Kidney epithelial cell (primary cell): ENCODE measurements around the gene SOS2. TPM values are rescaled to one million over a fixed set of nuclear protein-coding genes. Genes with fewer than 3 reads are reported as not detected.

Experiments
- DNase-seq: peaks from one replicate; pipeline ENCODE4 v3.0.0-alpha.2; 2010; ENCODE audit warnings: low read depth
- H3K27me3 ChIP-seq: 2 replicates; pipeline ENCODE4 v1.6.0; 2011; ENCODE audit warnings: low read length; ENCODE audit not compliant: control insufficient read depth, insufficient read depth
- H3K36me3 ChIP-seq: 2 replicates; pipeline ENCODE4 v1.5.1; 2011; ENCODE audit warnings: low read length; ENCODE audit not compliant: control insufficient read depth, insufficient read depth
- H3K4me3 ChIP-seq: 2 replicates; pipeline ENCODE4 v1.5.1; 2011; ENCODE audit warnings: low read depth, mild to moderate bottlenecking, control low read depth, low read length
- total RNA-seq: library from RNA; depleted of rRNA; stranded (reverse); fragments of >200 nt; gene quantifications from 2 replicates; pipeline ENCODE4 v1.2.3, GENCODE V29; 2015
- TF ChIP-seq, protein P1 (sequence below): IDR thresholded peaks from 2 replicates; pipeline ENCODE4 v1.5.1; 2011; ENCODE audit warnings: mild to moderate bottlenecking, moderate library complexity, low read length, control low read depth, inconsistent platforms; ENCODE audit not compliant: insufficient read depth, poor library complexity, severe bottlenecking

Gene SOS2
- total RNA-seq = 23.6 and 26.3 TPM in 2 replicates

GRCh38 chr14:50231475-50232275 is at the start of gene SOS2:
Gene SOS2, minus strand, starts transcription at chr14:50231578. Its CDS starts 295 bp downstream, at chr14:50231283.
- Histone ChIP-seq H3K36me3 (no peaks in the 10 kb centered on the region), H3K4me3 (peak within 1 kb of the TSS; percentile 89), H3K27me3 (no peaks in the 10 kb centered on the region)
- peak; percentile 31 for DNase-seq
- TF ChIP-seq, protein P1, sequence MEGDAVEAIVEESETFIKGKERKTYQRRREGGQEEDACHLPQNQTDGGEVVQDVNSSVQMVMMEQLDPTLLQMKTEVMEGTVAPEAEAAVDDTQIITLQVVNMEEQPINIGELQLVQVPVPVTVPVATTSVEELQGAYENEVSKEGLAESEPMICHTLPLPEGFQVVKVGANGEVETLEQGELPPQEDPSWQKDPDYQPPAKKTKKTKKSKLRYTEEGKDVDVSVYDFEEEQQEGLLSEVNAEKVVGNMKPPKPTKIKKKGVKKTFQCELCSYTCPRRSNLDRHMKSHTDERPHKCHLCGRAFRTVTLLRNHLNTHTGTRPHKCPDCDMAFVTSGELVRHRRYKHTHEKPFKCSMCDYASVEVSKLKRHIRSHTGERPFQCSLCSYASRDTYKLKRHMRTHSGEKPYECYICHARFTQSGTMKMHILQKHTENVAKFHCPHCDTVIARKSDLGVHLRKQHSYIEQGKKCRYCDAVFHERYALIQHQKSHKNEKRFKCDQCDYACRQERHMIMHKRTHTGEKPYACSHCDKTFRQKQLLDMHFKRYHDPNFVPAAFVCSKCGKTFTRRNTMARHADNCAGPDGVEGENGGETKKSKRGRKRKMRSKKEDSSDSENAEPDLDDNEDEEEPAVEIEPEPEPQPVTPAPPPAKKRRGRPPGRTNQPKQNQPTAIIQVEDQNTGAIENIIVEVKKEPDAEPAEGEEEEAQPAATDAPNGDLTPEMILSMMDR = no peak

DNA sequence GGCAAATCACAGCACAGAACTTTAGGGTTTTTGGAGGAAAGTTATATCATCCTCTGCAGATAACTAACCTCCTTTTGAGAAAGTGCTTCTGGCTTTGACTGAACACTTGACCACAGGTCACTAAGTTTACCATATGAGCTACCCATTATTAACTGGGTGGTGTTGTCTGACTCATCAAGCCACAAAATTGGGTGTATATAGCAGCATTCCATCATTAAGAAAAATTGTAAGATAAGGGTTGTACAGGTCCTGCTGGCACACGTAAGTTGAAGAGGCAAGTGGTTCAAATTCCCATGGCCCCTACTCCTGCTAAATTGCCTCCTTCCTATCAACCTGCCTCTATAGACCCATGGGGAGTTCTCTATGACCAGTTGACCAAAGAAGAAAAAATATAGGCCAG is 41.1 kb upstream of the SOS2 start:
- H3K27me3 ChIP-seq = no peaks in the 10 kb centered on the region
- no peak for DNase-seq
- no peaks in the 10 kb centered on the region for H3K36me3 ChIP-seq
- H3K4me3 ChIP-seq = no peak overlapping the region
- TF ChIP-seq, protein P1 = no peak

DNA sequence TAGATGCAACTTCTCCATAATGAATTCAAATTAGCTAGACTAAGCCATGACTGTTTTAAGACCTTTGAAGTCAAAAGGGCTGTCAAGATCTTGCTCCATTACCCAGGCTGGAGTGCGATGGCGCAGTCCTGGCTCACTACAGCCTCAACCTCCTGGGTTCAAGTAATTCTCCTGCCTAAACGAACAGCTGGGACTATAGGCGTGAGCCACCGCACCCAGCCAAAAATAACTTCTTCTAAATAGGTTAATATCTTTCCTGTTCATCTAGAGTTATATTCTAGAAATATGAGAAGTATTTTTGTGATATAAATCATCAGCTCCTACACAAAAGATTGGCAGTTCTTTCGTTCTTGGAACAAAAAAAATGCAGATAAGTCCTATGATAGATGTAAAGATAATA is 39.6 kb upstream of the SOS2 start:
- DNase-seq = no peak
- Histone ChIP-seq H3K4me3 (no peak overlapping the region), H3K27me3 (no peaks in the 10 kb centered on the region), H3K36me3 (no peaks in the 10 kb centered on the region)
- TF ChIP-seq, protein P1 = no peak

DNA sequence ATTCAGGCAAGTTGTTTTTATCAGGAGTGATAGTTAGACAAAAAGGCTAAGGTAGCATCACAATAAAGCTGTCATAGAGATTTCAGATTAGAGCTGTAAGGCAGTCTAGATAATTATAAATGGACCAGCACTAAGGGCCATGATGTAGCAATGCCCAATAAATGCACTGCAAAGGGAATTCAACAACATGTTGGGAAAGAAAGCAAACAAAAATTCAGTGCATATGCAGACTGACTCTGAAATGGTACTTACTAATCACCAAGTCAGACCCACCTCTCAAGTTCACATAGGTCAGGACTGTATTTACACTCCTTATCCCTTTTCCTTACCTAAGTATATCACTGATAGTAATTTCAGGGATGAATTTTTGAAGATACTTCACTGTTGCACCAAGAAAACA is 33.7 kb upstream of the SOS2 start:
- Histone ChIP-seq H3K27me3 (no peaks in the 10 kb centered on the region), H3K4me3 (no peak overlapping the region), H3K36me3 (no peaks in the 10 kb centered on the region)
- DNase-seq = no peak
- TF ChIP-seq, protein P1 = no peak

DNA sequence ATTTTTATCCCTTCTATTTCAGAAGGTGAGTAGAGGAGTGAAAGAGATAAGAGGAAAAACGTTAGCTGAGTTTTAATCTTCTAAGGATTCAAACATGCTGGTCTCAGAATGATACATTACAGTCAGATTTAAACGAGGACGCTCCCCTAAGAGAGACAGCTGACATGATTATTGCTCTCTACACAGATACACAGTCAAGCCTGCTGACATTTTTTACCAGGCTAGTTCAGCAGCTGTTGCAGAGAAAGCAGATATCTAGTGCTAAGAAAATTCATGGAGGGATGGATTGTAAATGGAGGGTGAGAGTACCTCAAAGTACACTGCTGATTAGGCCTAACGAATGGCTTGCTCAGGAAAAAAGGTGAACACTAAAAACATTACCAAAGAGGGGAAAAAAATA is 31.9 kb upstream of the SOS2 start:
- Histone ChIP-seq H3K4me3 (no peak overlapping the region), H3K27me3 (no peaks in the 10 kb centered on the region), H3K36me3 (no peaks in the 10 kb centered on the region)
- TF ChIP-seq, protein P1 = no peak
- no peak for DNase-seq

DNA sequence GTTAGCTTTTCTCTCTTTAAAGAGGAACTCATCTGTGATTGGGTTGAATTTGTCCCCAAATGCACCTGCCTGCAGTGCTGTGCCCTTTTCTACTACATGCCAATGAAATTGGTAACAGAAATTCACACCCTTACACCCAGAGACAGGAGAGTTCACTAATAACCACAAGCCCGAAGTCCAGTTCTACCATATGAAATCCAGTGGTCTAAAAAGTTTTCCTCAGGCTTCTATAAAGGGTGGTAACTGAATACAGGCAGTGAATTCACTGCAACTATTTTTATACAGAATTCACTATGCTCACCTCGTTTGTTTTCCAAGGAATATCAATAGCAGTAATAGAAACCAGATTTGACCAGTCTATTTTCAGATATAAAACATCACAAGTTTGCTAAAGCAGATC is 31.5 kb upstream of the SOS2 start:
- TF ChIP-seq, protein P1 = no peak
- no peak for DNase-seq

More for the DNA sequence above, 31.5 kb upstream of the SOS2 start:
- Histone ChIP-seq H3K36me3 (no peaks in the 10 kb centered on the region), H3K4me3 (no peak overlapping the region), H3K27me3 (no peaks in the 10 kb centered on the region)
